Mucosa of descending colon (tissue), 3 donors: ENCODE data around the gene STAMBP. TPM values are rescaled to one million over a fixed set of nuclear protein-coding genes. Genes with fewer than 3 reads are reported as not detected.
"Not testable (repeated sequence)": the region's sequence is repeated elsewhere in the genome, so short reads cannot be mapped to it uniquely, and the experiment has no call there.

Experiments used
- ATAC-seq: fragments of 200-7000 bp; cut with Tn5 transposase; one replicate; pipeline ENCODE4 v1.9.1; 2020; ENCODE audit warnings: mild to moderate bottlenecking, moderate library complexity
- DNase-seq, 3 donors: peaks; one replicate each; pipeline ENCODE4 v3.0.0-alpha.2; 2020
- H3K36me3 ChIP-seq: fragments of 200-600 bp; one replicate; pipeline ENCODE4 v1.8.0; 2021; ENCODE audit warnings: low read depth, mild to moderate bottlenecking
- H3K4me1 ChIP-seq: fragments of 200-600 bp; one replicate; pipeline ENCODE4 v1.8.0; 2021; ENCODE audit warnings: low read depth, mild to moderate bottlenecking
- H3K4me3 ChIP-seq: fragments of 200-600 bp; one replicate; pipeline ENCODE4 v1.8.0; 2021; ENCODE audit warnings: mild to moderate bottlenecking
- H3K9me3 ChIP-seq: fragments of 200-600 bp; one replicate; pipeline ENCODE4 v1.8.0; 2021; ENCODE audit warnings: mild to moderate bottlenecking
- intact Hi-C, 2 donors: fragments of 100-400 bp; cut with DNase I in 1 of 2; cut with micrococcal nuclease in 1 of 2; formaldehyde crosslinking; loops; one replicate each; pipeline versions ENCODE4 v1.11.0 to v1.11.1; 2022; cut with DNase I, micrococcal nuclease
- long read RNA-seq, 2 donors: library from polyadenylated mRNA; unstranded; transcript quantifications; one replicate each; pipeline ENCODE4 v2.0.0, GENCODE V29; 2019 to 2021
- total RNA-seq, 3 donors: library from RNA; stranded (reverse); fragmentation: NEBNext Ultra II Directional in 2 of 3; extraction: Animal tissue kit (Norgen Biotek cat#: 25700) in 2 of 3; gene quantifications; one replicate each; pipeline versions ENCODE4 v1.2.1 to v1.2.4, GENCODE V29; 2021 to 2023
- TF ChIP-seq, protein P1 (sequence below): fragments of 200-600 bp; IDR thresholded peaks from one replicate; pipeline ENCODE4 v1.8.0; 2022; ENCODE audit warnings: antibody characterized with exemption, mild to moderate bottlenecking
- donor health status: DM: no; HTN: no; CAD: no; lungs with moderate emphysema.
- donor health status: DM: no; HTN: no; CAD: no.
- donor health status: DM: no; HTN: yes; CAD: no.

The STAMBP gene
- total RNA-seq = 10 to 100 TPM; 38.9 to 47.0 (median 42.5) TPM
- long read RNA-seq, donor 1, full-length matches to known transcripts = 25 of 44 reads
- long read RNA-seq, donor 1, partial matches to known transcripts = 3 of 44 reads
- long read RNA-seq, donor 1, other reads (novel, unspliced or antisense) = 16 of 44 reads
- long read RNA-seq, donor 2, full-length matches to known transcripts = 15 of 29 reads
- long read RNA-seq, donor 2, partial matches to known transcripts = 10 of 29 reads
- long read RNA-seq, donor 2, other reads (novel, unspliced or antisense) = 4 of 29 reads

DNA sequence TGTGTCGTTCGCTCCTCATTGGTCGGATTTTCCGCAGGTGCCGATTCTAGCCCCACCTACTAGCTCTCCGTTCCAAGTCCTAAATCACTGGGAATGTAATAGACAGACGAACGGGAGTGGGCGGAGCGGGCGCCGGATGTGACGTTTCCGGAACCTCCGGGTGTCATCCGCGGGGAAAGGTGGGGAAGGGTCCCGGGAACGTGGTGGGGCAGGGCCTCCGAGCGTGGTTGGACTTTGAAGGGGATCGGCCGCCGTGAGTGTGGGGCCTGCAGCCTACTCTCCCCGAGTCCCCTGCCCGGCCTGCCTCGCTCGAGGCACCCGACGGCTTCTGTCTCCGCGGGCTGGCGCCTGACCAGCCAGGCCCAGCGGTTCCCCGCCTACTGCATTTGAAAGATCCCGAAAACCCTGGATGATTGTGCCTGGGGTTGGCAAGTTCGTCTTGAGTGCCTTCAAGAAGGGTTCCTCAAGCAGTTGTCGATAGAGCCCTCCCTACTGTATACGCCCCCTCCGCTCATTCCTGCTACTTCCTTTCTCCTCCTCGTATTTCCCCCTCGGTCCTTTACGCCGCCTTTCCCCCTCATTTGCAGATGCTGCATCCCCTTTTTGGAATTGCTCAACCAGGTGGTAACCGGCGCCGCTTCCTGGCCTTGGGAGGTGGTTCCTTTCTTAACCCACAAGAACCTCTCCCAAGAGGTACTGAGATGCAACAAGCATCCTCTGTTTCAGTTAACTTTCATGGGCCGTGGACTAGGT lies at the start of gene STAMBP:
TSS of gene STAMBP (plus strand) at position 144 of the 753 bp plus-strand sequence. CDS start 1,896 bp downstream, outside the sequence.
- peaks cover 14% of the 10 kb centered on the region for H3K4me1 ChIP-seq
- peak; percentile 95 to 99 (median 97) for DNase-seq
- peak within 1 kb of the TSS; percentile 59 for H3K4me3 ChIP-seq
- ATAC-seq = peak; percentile 99
- intact Hi-C loops = no loop called here
- no peaks in the 10 kb centered on the region for H3K9me3 ChIP-seq
- no peaks in the 10 kb centered on the region for H3K36me3 ChIP-seq
- TF ChIP-seq, protein P1, sequence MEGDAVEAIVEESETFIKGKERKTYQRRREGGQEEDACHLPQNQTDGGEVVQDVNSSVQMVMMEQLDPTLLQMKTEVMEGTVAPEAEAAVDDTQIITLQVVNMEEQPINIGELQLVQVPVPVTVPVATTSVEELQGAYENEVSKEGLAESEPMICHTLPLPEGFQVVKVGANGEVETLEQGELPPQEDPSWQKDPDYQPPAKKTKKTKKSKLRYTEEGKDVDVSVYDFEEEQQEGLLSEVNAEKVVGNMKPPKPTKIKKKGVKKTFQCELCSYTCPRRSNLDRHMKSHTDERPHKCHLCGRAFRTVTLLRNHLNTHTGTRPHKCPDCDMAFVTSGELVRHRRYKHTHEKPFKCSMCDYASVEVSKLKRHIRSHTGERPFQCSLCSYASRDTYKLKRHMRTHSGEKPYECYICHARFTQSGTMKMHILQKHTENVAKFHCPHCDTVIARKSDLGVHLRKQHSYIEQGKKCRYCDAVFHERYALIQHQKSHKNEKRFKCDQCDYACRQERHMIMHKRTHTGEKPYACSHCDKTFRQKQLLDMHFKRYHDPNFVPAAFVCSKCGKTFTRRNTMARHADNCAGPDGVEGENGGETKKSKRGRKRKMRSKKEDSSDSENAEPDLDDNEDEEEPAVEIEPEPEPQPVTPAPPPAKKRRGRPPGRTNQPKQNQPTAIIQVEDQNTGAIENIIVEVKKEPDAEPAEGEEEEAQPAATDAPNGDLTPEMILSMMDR = no peak

DNA sequence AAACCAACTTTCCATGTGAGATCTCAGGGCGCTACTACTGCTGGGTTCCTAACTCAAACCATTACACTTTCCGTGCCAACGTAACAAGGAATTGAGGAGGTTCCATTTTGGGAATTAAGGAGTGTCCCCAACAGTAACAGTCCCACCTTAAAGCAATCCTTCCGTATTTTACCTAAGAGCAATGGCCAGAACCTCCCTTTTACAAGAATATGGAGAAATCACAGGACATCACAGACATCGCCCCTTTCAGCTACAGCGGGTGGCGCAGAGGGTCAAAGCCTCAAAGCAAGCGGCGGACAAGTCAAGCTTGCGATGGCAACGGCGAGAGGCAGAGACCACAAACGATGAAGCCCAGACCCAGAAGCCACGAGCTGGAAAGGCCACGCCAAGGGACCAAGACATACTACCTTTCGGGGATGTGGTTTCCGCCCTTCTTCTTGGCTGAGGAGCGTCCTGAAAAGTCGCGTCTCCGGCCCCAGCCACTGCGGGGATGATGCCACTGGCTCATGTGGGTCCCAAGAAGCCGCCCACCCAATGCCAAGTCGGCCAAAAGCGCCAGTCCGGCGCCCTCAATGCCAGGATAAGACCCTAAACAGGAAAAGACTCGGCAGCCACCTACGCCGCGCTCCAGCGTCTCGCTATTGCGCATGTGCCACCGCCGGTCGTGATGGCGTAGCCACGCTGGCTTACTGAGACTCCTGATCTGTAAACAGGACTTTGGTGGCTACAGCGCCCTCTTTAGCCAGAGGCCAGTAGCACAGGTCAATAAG lies 49.1 kb upstream of the STAMBP start, which contains the start of gene DUSP11:
TSS of gene DUSP11 (minus strand) at position 637 of the 770 bp plus-strand sequence. CDS start at position 508, 129 bp downstream.
- H3K4me3 ChIP-seq = peak within 1 kb of the TSS; percentile 56
- TF ChIP-seq, protein P1 = peak; percentile 92
- no peaks in the 10 kb centered on the region for H3K9me3 ChIP-seq
- H3K36me3 ChIP-seq = no peaks in the 10 kb centered on the region
- intact Hi-C loops = no loop called here
- ATAC-seq (peak; percentile 100), DNase-seq (peak; percentile 95 to 100 (median 99))
- H3K4me1 ChIP-seq = peaks cover 9% of the 10 kb centered on the region

DNA sequence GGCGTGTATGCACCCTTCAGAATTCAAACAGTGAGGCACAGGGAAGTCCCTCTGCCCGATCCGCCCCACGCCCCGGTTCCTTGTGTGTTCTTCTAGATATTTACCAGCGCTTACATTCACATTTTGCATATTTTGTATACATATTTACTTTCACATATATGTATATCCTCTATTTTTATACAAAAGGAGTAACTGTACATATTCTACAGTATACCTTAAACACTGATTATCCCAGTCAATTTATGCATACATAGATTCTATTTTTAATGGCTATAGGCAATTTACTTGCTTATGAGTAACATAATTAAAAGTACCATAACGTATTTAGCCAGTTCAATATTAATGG lies 48.6 kb upstream of the STAMBP start:
- intact Hi-C loops = no loop called here

DNA sequence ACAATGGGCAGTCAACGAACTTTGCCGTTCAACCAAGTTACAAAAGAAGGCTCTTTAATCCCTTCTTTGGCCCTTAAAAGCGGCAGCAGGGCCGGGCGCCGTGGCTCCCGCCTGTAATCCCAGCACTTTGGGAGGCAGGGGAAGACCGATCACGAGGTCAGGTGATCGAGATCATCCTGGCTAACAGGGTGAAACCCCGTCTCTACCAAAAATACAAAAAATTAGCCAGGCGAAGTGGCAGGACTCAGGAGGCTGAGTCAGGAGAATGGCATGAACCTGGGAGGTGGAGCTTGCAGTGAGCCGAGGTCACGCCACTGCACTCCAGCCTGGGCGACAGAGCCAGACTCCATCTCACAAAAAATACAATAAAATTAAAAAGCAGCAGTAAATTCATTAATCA lies 45.4 kb upstream of the STAMBP start:
- H3K9me3 ChIP-seq, intact Hi-C loops, DNase-seq, H3K36me3 ChIP-seq, ATAC-seq, H3K4me3 ChIP-seq, H3K4me1 ChIP-seq: not testable (repeated sequence)

More for the DNA sequence above, 48.6 kb upstream of the STAMBP start:
- no peak for ATAC-seq
- TF ChIP-seq, protein P1 = no peak
- no peak for DNase-seq
- H3K9me3 ChIP-seq = no peaks in the 10 kb centered on the region
- H3K4me1 ChIP-seq = peaks cover 9% of the 10 kb centered on the region
- H3K4me3 ChIP-seq = peak overlapping the region; percentile 56
- no peaks in the 10 kb centered on the region for H3K36me3 ChIP-seq

DNA sequence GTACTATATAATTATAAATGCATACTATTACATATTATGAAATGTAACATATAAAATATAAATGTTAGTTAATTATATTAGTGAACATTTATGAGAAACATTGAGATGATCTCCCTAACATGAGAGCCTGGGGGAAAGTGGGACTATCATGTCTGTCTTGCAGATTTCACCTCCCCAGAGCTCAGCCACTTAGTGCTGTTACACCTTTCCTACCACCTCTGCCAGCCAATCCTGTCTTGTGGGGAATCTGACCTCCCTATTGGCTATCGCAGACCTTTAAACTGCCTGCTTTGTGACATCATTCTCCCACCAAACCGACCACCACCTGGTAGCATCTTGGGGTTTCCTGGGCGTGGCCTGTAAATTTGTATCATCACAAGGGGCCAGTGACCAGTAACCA lies 44.9 kb upstream of the STAMBP start, which contains the start of gene C2orf78:
TSS of gene C2orf78 (plus strand) at position 301 of the 400 bp plus-strand sequence. CDS start 127 bp downstream, outside the sequence.
- H3K4me1 ChIP-seq, DNase-seq, H3K4me3 ChIP-seq, intact Hi-C loops, H3K9me3 ChIP-seq, ATAC-seq, H3K36me3 ChIP-seq: not testable (repeated sequence)

DNA sequence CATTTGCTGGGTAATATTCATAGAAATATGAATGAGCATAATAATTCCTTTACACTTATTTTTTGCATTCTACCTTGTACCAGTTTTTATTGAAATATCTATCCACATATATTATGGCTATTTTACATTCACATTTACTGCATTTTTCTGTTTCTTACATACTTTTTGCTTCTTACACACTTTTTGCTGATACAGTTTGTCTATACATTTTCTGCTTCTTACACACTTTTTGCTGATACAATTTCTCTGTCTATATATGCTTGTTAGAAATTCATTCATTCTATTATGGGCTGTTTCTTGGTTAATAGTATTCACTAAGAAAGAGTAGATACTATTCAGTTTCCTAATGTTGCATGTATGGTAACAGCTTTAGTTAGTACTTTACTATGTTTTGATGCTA lies 16.9 kb upstream of the STAMBP start:
- Histone ChIP-seq H3K9me3 (no peaks in the 10 kb centered on the region), H3K4me3 (no peak overlapping the region), H3K4me1 (no peaks in the 10 kb centered on the region), H3K36me3 (no peaks in the 10 kb centered on the region)
- DNase-seq (no peak), ATAC-seq (no peak)
- intact Hi-C loops = no loop called here
- TF ChIP-seq, protein P1 = no peak
